Ishikawa (cell line): ENCODE data around the gene RARA.

Source experiments
- CEBPB ChIP-seq: IDR thresholded peaks from 2 replicates; pipeline ENCODE4 v1.6.1; 2012
- CREB1 ChIP-seq: IDR thresholded peaks from 2 replicates; pipeline ENCODE4 v1.6.1; 2012; ENCODE audit warnings: low read depth
- EGR1 ChIP-seq: IDR thresholded peaks from 2 replicates; pipeline ENCODE4 v1.6.1; 2012
- EP300 ChIP-seq: IDR thresholded peaks from 2 replicates; pipeline ENCODE4 v1.6.1; 2012; ENCODE audit warnings: borderline replicate concordance
- FOXM1 ChIP-seq: IDR thresholded peaks from 2 replicates; pipeline ENCODE4 v1.6.1; 2012; ENCODE audit warnings: low read depth, borderline replicate concordance
- MAX ChIP-seq: IDR thresholded peaks from 2 replicates; pipeline ENCODE4 v1.6.1; 2012
- NFIC ChIP-seq: IDR thresholded peaks from 2 replicates; pipeline ENCODE4 v1.6.1; 2012
- RAD21 ChIP-seq: IDR thresholded peaks from 2 replicates; pipeline ENCODE4 v1.6.1; 2012; ENCODE audit warnings: low read depth
- REST ChIP-seq: IDR thresholded peaks from 2 replicates; pipeline ENCODE4 v1.6.1; 2012; ENCODE audit warnings: low read depth, mild to moderate bottlenecking
- TAF1 ChIP-seq: IDR thresholded peaks from 2 replicates; pipeline ENCODE4 v1.6.1; 2012; ENCODE audit warnings: low read depth, mild to moderate bottlenecking
- TCF12 ChIP-seq: IDR thresholded peaks from 2 replicates; pipeline ENCODE4 v1.6.1; 2012; ENCODE audit warnings: low read depth
- TEAD4 ChIP-seq: IDR thresholded peaks from 2 replicates; pipeline ENCODE4 v1.6.1; 2012
- USF1 ChIP-seq: IDR thresholded peaks from 2 replicates; pipeline ENCODE4 v1.6.1; 2012
- YY1 ChIP-seq: IDR thresholded peaks from 2 replicates; pipeline ENCODE4 v1.6.1; 2012; ENCODE audit warnings: low read depth
- ZBTB7A ChIP-seq: IDR thresholded peaks from 2 replicates; pipeline ENCODE4 v1.6.1; 2012; ENCODE audit warnings: low read depth

The RARA gene

GRCh38 chr17:40355123-40355803, 46.3 kb downstream of the RARA start:
- peak; percentile 95 for TF ChIP-seq RAD21
- TF ChIP-seq EGR1 = no peak

- TF ChIP-seq EGR1 (no peak), TCF12 (no peak), MAX (no peak), CREB1 (no peak), TEAD4 (no peak), RAD21 (no peak), REST (no peak), YY1 (no peak), CEBPB (no peak), ZBTB7A (no peak), NFIC (no peak), USF1 (no peak), TAF1 (no peak), EP300 (no peak)
Measured at GRCh38 chr17:40355804-40356758, 47.1 kb downstream of the RARA start.

GRCh38 chr17:40356990-40357881, 48.3 kb downstream of the RARA start:
- no peak for TF ChIP-seq EP300
- no peak for TF ChIP-seq EGR1
- TF ChIP-seq RAD21 = no peak
- no peak for TF ChIP-seq CREB1
- TF ChIP-seq TAF1 = no peak

- TF ChIP-seq TAF1 (no peak), NFIC (no peak), RAD21 (peak; percentile 93), FOXM1 (no peak), CEBPB (0 out of 2 replicates have a peak, but pooled peaks have one; percentile 2), CREB1 (no peak), USF1 (no peak), YY1 (no peak), REST (no peak), EGR1 (no peak), TCF12 (no peak), MAX (no peak), TEAD4 (no peak)
Measured at GRCh38 chr17:40358323-40359038, 49.5 kb downstream of the RARA start.
